ENCODE data around the gene RNU7-1. TPM values are rescaled to one million over a fixed set of nuclear protein-coding genes. Genes with fewer than 3 reads are reported as not detected.

RNU7-1 gene
- polyA plus RNA-seq, 2 of the 4 experiments (the other 2 are of a cell fraction), result not detected

DNA sequence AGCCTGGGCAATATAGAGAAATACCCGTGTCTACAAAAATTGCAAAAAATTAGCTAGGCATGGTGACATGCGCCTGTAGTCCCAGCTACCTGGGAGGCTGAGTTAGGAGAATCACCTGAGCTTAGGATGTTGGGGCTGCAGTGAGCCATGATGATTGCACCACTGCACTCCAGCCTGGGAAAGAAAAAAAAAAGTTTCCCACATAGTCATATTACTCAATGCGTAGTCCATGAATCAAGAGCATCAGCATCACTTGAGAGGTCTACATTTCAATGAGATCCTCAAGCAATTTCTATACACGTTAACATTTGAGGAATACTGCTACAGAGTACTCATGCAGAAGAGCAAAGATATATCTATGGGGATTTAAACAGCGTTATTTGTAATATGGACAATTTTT, 44.2 kb upstream of the RNU7-1 start:
- WGBS (ENCODE audit: missing lambda C conversion rate), result 89% methylated on average over 5 of the region's 5 CpGs
- TF ChIP-seq RARB (CRISPR knock-in tag; IDR thresholded peaks at IDR 0.05) (no peak), ZNF302 (CRISPR knock-in tag; IDR thresholded peaks at IDR 0.05) (no peak), NPAS2 (CRISPR knock-in tag; IDR thresholded peaks at IDR 0.05; ENCODE audit: borderline replicate concordance) (no peak), POLR2AphosphoS2 (conservative IDR thresholded peaks at IDR 0.05; ENCODE audit: low read length) (no peak), ZC3H11A (IDR thresholded peaks at IDR 0.05) (no peak), CHD2 (IDR thresholded peaks at IDR 0.05; ENCODE audit: low read length, partially characterized antibody) (no peak), KDM5A (IDR thresholded peaks at IDR 0.05) (no peak), MAFK (IDR thresholded peaks at IDR 0.05; ENCODE audit: partially characterized antibody) (no peak), EHF (CRISPR knock-in tag; IDR thresholded peaks at IDR 0.05) (no peak), RNF2 (IDR thresholded peaks at IDR 0.05; ENCODE audit: borderline replicate concordance, low read depth) (no peak), FOXS1 (CRISPR knock-in tag; IDR thresholded peaks at IDR 0.05) (no peak), TFCP2L1 (CRISPR knock-in tag; IDR thresholded peaks at IDR 0.05) (no peak), HEYL (CRISPR knock-in tag; IDR thresholded peaks at IDR 0.05) (no peak), ZSCAN20 (CRISPR knock-in tag; IDR thresholded peaks at IDR 0.05) (no peak), CBX2 (IDR thresholded peaks at IDR 0.05; ENCODE audit: borderline replicate concordance, low read depth) (no peak), HOXB13 (CRISPR knock-in tag; IDR thresholded peaks at IDR 0.05; ENCODE audit: low read depth) (no peak)
- TF ChIP-seq, protein P1, sequence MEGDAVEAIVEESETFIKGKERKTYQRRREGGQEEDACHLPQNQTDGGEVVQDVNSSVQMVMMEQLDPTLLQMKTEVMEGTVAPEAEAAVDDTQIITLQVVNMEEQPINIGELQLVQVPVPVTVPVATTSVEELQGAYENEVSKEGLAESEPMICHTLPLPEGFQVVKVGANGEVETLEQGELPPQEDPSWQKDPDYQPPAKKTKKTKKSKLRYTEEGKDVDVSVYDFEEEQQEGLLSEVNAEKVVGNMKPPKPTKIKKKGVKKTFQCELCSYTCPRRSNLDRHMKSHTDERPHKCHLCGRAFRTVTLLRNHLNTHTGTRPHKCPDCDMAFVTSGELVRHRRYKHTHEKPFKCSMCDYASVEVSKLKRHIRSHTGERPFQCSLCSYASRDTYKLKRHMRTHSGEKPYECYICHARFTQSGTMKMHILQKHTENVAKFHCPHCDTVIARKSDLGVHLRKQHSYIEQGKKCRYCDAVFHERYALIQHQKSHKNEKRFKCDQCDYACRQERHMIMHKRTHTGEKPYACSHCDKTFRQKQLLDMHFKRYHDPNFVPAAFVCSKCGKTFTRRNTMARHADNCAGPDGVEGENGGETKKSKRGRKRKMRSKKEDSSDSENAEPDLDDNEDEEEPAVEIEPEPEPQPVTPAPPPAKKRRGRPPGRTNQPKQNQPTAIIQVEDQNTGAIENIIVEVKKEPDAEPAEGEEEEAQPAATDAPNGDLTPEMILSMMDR (IDR thresholded peaks at IDR 0.05), result no peak
- TF ChIP-seq, protein P2, sequence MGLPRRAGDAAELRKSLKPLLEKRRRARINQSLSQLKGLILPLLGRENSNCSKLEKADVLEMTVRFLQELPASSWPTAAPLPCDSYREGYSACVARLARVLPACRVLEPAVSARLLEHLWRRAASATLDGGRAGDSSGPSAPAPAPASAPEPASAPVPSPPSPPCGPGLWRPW (IDR thresholded peaks at IDR 0.05), result no peak
- TF ChIP-seq, protein P3, sequence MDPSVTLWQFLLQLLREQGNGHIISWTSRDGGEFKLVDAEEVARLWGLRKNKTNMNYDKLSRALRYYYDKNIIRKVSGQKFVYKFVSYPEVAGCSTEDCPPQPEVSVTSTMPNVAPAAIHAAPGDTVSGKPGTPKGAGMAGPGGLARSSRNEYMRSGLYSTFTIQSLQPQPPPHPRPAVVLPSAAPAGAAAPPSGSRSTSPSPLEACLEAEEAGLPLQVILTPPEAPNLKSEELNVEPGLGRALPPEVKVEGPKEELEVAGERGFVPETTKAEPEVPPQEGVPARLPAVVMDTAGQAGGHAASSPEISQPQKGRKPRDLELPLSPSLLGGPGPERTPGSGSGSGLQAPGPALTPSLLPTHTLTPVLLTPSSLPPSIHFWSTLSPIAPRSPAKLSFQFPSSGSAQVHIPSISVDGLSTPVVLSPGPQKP (IDR thresholded peaks at IDR 0.05; ENCODE audit: low read depth, low read length), result no peak
- Histone ChIP-seq H3K4me2 (no peak overlapping the region), H3K27ac (no peak overlapping the region), H3K9me3 (no peaks in the 10 kb centered on the region), H3K4me3 (no peak overlapping the region), H3K4me1 (peaks cover 5% of the 10 kb centered on the region; the same call in 2 of the 3 replicates)
- ATAC-seq (no peak), DNase-seq (ENCODE audit: low read depth in 1 of 2, low spot score in 1 of 2) (no peak), FAIRE-seq (no peak)
- ChIA-PET POLR2A (no interaction called here), CTCF (interaction anchor here (1.0 to 22.2 kb wide), 9 partner anchors 8 to 147 kb away, joined by 3 to 232 read pairs (median 6); partner anchors contain the start of genes MLF2, SPSB2 and TPI1)

DNA sequence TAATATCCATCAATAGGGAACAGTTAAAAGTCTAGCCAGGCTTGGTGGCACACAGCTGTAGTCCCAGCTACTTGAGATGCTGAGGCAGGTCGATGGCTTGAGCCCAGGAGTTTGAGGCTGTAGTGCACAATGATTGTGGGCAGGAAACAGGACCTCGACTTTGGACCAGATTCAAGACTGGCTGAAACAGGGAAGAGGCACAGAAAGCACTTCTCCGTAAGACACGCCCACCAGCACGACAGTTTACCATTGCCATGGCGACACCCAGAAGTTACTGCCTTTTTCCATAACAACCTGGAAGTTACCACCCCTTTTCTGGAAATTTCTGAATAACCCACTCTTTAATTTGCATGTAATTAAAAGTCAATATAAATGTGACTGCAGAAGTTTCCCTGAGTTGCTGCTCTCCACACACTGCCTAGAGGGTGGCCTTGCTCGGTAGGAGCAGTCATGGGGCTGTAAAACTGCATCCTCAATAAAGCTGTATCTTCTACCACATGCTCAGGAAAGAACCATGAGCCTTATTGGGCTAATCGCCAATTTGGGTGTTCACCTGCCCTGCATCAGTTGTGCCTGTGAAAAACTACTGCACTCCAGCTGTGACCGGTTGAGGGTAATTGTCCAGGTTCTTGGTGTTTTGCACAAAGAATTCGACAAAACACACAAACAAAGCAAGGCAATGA, 43.6 kb upstream of the RNU7-1 start:
- ChIA-PET CTCF (interaction anchor here (1.0 to 22.2 kb wide), 9 partner anchors 8 to 148 kb away, joined by 3 to 232 read pairs (median 6); partner anchors contain the start of genes MLF2, SPSB2 and TPI1), POLR2A (no interaction called here)
- 74% methylated on average over 10 of the region's 10 CpGs for WGBS (ENCODE audit: missing lambda C conversion rate)

More for the DNA sequence above, 43.6 kb upstream of the RNU7-1 start:
- Histone ChIP-seq H3K4me2 (no peak overlapping the region), H3K4me1 (peaks cover 5% of the 10 kb centered on the region; the same call in 2 of the 3 replicates), H3K9me3 (no peaks in the 10 kb centered on the region), H3K4me3 (no peak overlapping the region), H3K27ac (no peak overlapping the region)
- no peak for FAIRE-seq
- TF ChIP-seq HOXA7 (CRISPR knock-in tag; IDR thresholded peaks at IDR 0.05) (no peak), TFCP2L1 (CRISPR knock-in tag; IDR thresholded peaks at IDR 0.05) (no peak), SREBF2 (IDR thresholded peaks at IDR 0.05) (no peak), FOSB (CRISPR knock-in tag; IDR thresholded peaks at IDR 0.05) (no peak), RNF2 (IDR thresholded peaks at IDR 0.05; ENCODE audit: borderline replicate concordance, low read depth) (no peak), FOSL2 (IDR thresholded peaks at IDR 0.05) (no peak), FOSL2 (CRISPR knock-in tag; IDR thresholded peaks at IDR 0.05) (no peak), CHD4 (IDR thresholded peaks at IDR 0.05; ENCODE audit: borderline replicate concordance) (no peak)
- TF ChIP-seq, protein P1 (IDR thresholded peaks at IDR 0.05), result no peak
- TF ChIP-seq, protein P4, sequence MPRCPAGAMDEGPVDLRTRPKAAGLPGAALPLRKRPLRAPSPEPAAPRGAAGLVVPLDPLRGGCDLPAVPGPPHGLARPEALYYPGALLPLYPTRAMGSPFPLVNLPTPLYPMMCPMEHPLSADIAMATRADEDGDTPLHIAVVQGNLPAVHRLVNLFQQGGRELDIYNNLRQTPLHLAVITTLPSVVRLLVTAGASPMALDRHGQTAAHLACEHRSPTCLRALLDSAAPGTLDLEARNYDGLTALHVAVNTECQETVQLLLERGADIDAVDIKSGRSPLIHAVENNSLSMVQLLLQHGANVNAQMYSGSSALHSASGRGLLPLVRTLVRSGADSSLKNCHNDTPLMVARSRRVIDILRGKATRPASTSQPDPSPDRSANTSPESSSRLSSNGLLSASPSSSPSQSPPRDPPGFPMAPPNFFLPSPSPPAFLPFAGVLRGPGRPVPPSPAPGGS (IDR thresholded peaks at IDR 0.05), result no peak
- TF ChIP-seq, protein P2 (IDR thresholded peaks at IDR 0.05), result no peak
- DNase-seq (ENCODE audit: low read depth in 1 of 2, low spot score in 1 of 2), result peak in 1 of 2 experiments; percentile 62
- no peak for ATAC-seq

All from A549 (cell line).